Measurements from ENCODE around the gene CTTNBP2NL.

CTTNBP2NL gene

DNA sequence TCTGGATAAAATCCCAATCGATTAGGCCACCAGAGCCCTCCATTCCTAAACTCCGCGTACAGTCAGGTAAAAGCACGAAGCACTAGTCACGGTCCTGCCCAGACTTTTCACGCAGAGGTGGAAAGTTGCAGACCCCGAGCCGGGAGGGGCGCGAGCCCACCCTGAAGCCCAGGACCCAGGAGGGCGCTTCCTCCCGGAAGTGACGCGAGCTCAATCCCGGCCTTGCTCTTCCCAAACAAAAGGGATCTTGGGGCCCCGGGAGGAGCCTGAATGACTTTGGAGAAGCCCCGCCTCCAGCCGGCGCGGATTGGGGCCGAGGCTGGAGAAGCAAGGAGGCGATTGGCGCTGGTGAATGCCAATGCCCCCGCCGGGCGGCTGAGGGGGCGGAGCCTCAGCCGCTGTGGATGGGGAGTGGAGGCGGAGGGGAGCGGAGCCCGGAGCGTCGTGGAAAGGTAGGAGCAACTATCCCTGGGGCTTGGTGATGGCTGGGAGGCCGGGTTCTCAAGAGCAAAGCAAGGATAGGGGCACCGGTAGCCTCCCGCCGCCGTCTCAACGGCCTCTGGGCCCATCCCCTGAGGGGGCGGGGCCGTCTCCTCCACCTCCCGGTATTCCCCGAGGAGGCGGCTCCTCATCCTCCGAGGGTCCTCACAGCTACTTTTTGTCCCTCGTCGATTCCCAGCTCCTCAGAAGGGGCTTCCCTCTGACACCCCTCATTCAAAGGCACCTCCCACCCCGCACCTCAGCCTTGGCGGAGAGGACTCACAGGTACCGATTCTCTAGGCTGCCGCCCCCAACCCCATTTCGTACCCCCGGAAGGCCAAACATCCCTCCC is at the start of gene CTTNBP2NL (continued):
- TF ChIP-seq, protein P1, sequence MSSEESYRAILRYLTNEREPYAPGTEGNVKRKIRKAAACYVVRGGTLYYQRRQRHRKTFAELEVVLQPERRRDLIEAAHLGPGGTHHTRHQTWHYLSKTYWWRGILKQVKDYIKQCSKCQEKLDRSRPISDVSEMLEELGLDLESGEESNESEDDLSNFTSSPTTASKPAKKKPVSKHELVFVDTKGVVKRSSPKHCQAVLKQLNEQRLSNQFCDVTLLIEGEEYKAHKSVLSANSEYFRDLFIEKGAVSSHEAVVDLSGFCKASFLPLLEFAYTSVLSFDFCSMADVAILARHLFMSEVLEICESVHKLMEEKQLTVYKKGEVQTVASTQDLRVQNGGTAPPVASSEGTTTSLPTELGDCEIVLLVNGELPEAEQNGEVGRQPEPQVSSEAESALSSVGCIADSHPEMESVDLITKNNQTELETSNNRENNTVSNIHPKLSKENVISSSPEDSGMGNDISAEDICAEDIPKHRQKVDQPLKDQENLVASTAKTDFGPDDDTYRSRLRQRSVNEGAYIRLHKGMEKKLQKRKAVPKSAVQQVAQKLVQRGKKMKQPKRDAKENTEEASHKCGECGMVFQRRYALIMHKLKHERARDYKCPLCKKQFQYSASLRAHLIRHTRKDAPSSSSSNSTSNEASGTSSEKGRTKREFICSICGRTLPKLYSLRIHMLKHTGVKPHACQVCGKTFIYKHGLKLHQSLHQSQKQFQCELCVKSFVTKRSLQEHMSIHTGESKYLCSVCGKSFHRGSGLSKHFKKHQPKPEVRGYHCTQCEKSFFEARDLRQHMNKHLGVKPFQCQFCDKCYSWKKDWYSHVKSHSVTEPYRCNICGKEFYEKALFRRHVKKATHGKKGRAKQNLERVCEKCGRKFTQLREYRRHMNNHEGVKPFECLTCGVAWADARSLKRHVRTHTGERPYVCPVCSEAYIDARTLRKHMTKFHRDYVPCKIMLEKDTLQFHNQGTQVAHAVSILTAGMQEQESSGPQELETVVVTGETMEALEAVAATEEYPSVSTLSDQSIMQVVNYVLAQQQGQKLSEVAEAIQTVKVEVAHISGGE (tag by site-specific recombination; conservative IDR thresholded peaks at IDR 0.05; ENCODE audit: low read depth): peak; percentile 79
- peak; percentile 49; the same call in 1 of the 2 replicates for TF ChIP-seq ZBTB48 (tag by site-specific recombination; IDR thresholded peaks at IDR 0.05)

DNA sequence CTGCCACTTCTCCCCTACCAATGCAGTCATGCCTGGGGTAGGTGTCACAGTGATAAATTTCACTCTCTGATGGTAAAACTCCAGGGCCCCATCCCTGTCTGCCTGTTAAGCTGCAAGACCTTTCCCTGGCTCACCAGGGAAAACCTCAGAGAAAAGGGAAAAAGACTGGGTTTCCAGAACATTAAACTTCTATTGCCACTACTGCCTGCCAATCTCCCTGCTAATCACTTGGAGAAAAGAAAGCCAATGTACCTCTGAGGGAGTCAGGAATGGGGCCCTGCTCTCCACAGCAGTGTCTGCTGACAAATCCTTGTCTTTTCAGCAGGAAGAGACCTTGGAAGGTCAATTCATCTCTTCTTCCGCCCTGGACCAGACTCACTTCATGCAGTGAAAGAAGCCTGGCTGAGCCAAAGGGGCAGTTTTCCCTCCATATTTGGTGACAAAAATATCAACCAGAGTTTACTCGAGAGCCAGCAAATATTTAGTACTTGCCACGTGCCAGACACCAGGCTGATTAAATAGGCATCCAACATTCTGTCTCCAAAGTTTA is 49.1 kb upstream of the CTTNBP2NL start:
- TF ChIP-seq MZF1 (tag by site-specific recombination; IDR thresholded peaks at IDR 0.05; ENCODE audit: borderline replicate concordance): no peak
- no peak for TF ChIP-seq HOXD13 (CRISPR knock-in tag; IDR thresholded peaks at IDR 0.05; ENCODE audit: borderline replicate concordance)
- TF ChIP-seq, protein P2, sequence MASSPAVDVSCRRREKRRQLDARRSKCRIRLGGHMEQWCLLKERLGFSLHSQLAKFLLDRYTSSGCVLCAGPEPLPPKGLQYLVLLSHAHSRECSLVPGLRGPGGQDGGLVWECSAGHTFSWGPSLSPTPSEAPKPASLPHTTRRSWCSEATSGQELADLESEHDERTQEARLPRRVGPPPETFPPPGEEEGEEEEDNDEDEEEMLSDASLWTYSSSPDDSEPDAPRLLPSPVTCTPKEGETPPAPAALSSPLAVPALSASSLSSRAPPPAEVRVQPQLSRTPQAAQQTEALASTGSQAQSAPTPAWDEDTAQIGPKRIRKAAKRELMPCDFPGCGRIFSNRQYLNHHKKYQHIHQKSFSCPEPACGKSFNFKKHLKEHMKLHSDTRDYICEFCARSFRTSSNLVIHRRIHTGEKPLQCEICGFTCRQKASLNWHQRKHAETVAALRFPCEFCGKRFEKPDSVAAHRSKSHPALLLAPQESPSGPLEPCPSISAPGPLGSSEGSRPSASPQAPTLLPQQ (tag by site-specific recombination; IDR thresholded peaks at IDR 0.05): no peak
- TF ChIP-seq ZNF10 (tag by site-specific recombination; IDR thresholded peaks at IDR 0.05): no peak
- TF ChIP-seq, protein P3, sequence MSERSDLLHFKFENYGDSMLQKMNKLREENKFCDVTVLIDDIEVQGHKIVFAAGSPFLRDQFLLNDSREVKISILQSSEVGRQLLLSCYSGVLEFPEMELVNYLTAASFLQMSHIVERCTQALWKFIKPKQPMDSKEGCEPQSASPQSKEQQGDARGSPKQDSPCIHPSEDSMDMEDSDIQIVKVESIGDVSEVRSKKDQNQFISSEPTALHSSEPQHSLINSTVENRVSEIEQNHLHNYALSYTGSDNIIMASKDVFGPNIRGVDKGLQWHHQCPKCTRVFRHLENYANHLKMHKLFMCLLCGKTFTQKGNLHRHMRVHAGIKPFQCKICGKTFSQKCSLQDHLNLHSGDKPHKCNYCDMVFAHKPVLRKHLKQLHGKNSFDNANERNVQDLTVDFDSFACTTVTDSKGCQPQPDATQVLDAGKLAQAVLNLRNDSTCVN (tag by site-specific recombination; optimal IDR thresholded peaks at IDR 0.05): no peak
- no peak for TF ChIP-seq TCF7L2 (IDR thresholded peaks at IDR 0.05; ENCODE audit: borderline replicate concordance, low read depth, low read length)
- TF ChIP-seq, protein P4, sequence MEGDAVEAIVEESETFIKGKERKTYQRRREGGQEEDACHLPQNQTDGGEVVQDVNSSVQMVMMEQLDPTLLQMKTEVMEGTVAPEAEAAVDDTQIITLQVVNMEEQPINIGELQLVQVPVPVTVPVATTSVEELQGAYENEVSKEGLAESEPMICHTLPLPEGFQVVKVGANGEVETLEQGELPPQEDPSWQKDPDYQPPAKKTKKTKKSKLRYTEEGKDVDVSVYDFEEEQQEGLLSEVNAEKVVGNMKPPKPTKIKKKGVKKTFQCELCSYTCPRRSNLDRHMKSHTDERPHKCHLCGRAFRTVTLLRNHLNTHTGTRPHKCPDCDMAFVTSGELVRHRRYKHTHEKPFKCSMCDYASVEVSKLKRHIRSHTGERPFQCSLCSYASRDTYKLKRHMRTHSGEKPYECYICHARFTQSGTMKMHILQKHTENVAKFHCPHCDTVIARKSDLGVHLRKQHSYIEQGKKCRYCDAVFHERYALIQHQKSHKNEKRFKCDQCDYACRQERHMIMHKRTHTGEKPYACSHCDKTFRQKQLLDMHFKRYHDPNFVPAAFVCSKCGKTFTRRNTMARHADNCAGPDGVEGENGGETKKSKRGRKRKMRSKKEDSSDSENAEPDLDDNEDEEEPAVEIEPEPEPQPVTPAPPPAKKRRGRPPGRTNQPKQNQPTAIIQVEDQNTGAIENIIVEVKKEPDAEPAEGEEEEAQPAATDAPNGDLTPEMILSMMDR (tag by site-specific recombination; IDR thresholded peaks at IDR 0.05): no peak
- no peak for TF ChIP-seq ZNF114 (tag by site-specific recombination; IDR thresholded peaks at IDR 0.05)
- ChIA-PET POLR2A (no interaction called here), CTCF (interaction anchor here (1.5 kb wide), 1 partner anchor 12 kb away, joined by 5 read pairs; no protein-coding TSS in a partner anchor)

DNA sequence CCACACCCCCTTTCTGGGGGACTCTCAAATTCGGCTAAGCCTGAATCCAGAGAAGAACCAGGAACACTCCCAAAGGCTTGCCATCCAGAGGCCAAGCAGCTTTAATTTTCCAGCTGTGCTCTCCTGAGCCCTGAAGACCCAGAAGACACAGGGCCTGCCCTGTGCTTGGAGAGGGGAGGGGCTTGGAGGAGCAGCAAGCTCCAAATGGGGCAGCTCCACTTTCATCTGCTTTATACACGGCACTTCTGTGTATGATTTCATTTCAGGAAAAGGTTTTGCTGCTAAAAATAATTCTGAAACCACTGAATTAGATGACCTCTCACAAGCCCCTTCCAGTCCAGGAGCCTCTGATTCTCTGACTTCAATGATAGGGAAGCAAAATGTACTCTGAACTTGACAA is 39.2 kb upstream of the CTTNBP2NL start:
- no peak overlapping the region for H3K27ac ChIP-seq (ENCODE audit: extremely low read depth, low read depth, low read length)
- H3K9me3 ChIP-seq (ENCODE audit: control insufficient read depth, insufficient read depth, low read depth, low read length): no peaks in the 10 kb centered on the region
- no peak overlapping the region for H3K4me3 ChIP-seq (ENCODE audit: low read depth, low read length)
- no peaks in the 10 kb centered on the region for H3K36me3 ChIP-seq (ENCODE audit: control insufficient read depth in 2 of 2, insufficient read depth in 1 of 2, low read length in 2 of 2)
- no peaks in the 10 kb centered on the region for H3K4me1 ChIP-seq (ENCODE audit: control insufficient read depth, insufficient read depth, low read length)
- CTCF ChIA-PET: interaction anchor here (0.6 to 5.7 kb wide), 5 partner anchors 12 to 34 kb away, joined by 3 to 68 read pairs (median 6); no protein-coding TSS in a partner anchor
- POLR2A ChIA-PET: interaction anchor here (0.5 kb wide), 1 partner anchor 109 kb away, joined by 3 read pairs; no protein-coding TSS in a partner anchor
- TF ChIP-seq WT1 (tag by site-specific recombination; IDR thresholded peaks at IDR 0.05) (no peak), ZNF561 (tag by site-specific recombination; IDR thresholded peaks at IDR 0.05; ENCODE audit: borderline replicate concordance) (no peak), EGR2 (tag by site-specific recombination; IDR thresholded peaks at IDR 0.05; ENCODE audit: low read depth) (no peak), ZIC2 (tag by site-specific recombination; IDR thresholded peaks at IDR 0.05) (no peak), ZNF837 (tag by site-specific recombination; IDR thresholded peaks at IDR 0.05) (no peak), ZBTB7A (tag by site-specific recombination; IDR thresholded peaks at IDR 0.05; ENCODE audit: low read depth) (no peak), SP7 (tag by site-specific recombination; IDR thresholded peaks at IDR 0.05) (no peak), ZNF785 (tag by site-specific recombination; IDR thresholded peaks at IDR 0.05) (no peak)

More for the DNA sequence above, 49.1 kb upstream of the CTTNBP2NL start:
- no peak overlapping the region for H3K27ac ChIP-seq (ENCODE audit: extremely low read depth, low read depth, low read length)
- no peaks in the 10 kb centered on the region for H3K4me1 ChIP-seq (ENCODE audit: control insufficient read depth, insufficient read depth, low read length)
- H3K9me3 ChIP-seq (ENCODE audit: control insufficient read depth, insufficient read depth, low read depth, low read length): no peaks in the 10 kb centered on the region; the same call in 1 of the 2 replicates
- H3K4me3 ChIP-seq (ENCODE audit: low read depth, low read length): no peak overlapping the region
- no peaks in the 10 kb centered on the region for H3K36me3 ChIP-seq (ENCODE audit: control insufficient read depth in 2 of 2, insufficient read depth in 1 of 2, low read length in 2 of 2)

All from HEK293 (cell line).